Erythroblast (primary cell): ENCODE data around the gene PKN1.

Source experiments
- GATA1 ChIP-seq: IDR thresholded peaks from 2 replicates; pipeline ENCODE4 v1.6.1; 2011; ENCODE audit warnings: low read depth, mild to moderate bottlenecking, control low read depth, low read length, moderate library complexity
- POLR2A ChIP-seq: IDR thresholded peaks from 2 replicates; pipeline ENCODE4 v1.6.1; 2011; ENCODE audit warnings: mild to moderate bottlenecking, low read length

DNA sequence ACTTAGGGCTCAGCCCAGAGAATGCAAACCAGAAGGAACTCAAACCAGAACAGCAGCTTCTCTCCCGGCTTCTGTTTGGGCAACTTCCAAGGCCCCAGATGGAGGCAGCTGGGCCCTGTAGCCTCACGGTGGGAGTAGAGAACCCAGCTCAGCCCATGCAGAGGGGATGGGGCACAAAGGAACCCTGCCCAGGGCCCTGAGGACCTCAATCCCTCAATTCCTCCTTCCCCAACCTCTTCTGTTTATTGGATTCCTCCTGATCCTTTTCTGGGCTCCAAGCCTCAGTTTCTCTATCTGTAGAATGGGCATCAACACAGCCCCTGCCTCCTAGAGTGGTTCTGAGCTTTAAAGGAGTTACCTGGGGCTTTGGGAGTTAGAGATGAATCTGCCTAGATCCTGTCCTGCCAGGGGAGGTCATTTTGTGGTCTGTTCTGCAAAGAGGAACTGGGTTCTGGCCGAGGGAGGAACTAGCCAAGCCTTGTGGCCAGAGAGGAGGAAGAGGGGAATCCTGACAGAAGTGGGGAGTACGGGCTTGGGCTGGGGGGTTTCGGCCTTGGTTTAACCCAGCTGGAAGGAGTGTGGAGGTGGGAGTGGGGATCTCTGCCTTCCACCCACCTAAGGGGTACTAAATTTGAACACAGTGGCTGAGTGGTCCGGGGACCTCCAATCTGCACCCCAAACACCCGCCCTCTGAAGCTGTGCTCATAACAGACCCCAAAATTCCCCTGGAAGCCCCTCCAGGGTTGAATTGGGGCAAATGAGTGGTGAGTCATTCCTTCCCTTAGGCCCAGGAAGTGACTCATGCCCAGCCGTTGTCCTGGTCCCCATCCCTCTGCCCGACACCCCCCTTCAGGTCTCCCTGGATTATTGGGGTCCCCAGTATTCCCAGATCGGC lies 49.2 kb upstream of the PKN1 start:
- TF ChIP-seq POLR2A = peak; percentile 29
- TF ChIP-seq GATA1 = no peak
